Endothelial cell of umbilical vein (primary cell): ENCODE data around the gene CLDN5. TPM values are rescaled to one million over a fixed set of nuclear protein-coding genes. Genes with fewer than 3 reads are reported as not detected.

ENCODE experiments used
- BruUV-seq: library from RNA; stranded (reverse); fragments of 400-500 nt; replicated peaks from 2 replicates; lab custom pipeline; 2021; lab: Mats Ljungman, UMichigan
- CTCF ChIA-PET: fragments of 300-600, 350-600 bp; sonication (Branson Sonifier 250); formaldehyde crosslinking; loops from one replicate; lab custom pipeline; 2021; ENCODE audit warnings: antibody characterized with exemption, inconsistent platforms; lab: Charles Lee
- POLR2A ChIA-PET: fragments of 300-600, 350-600 bp; sonication (Branson Sonifier 250); formaldehyde crosslinking; loops from one replicate; lab custom pipeline; 2021; ENCODE audit warnings: antibody characterized with exemption, inconsistent platforms; lab: Charles Lee
- DNase-seq: peaks from one replicate; pipeline ENCODE4 v3.0.0-alpha.2; 2011; ENCODE audit warnings: low read depth, low spot score
- FAIRE-seq: peaks from 2 replicates; lab custom pipeline; 2011; peaks lifted over from hg19 to GRCh38; lab: Jason Lieb, UNC
- H2AFZ ChIP-seq: 2 replicates; pipeline ENCODE4 v1.6.0; 2012; ENCODE audit warnings: low read depth, low read length, control low read depth, inconsistent platforms
- H3K27ac ChIP-seq: 2 replicates; pipeline ENCODE4 v1.5.1; 2011; ENCODE audit warnings: low read depth, mild to moderate bottlenecking, control low read depth, low read length, moderate library complexity; ENCODE audit not compliant: insufficient read depth
- H3K27me3 ChIP-seq, 2 experiments: 2 replicates each; pipeline versions ENCODE4 v1.6.0 to v1.6.1; 2011; ENCODE audit warnings: low read length in 2 of 2, mixed read lengths in 1 of 2; ENCODE audit not compliant: control insufficient read depth in 2 of 2, insufficient read depth in 2 of 2
- H3K36me3 ChIP-seq, 2 experiments: 2 replicates in 1 of 2; 3 replicates in 1 of 2; pipeline ENCODE4 v1.5.1; 2011; ENCODE audit warnings: low read length in 2 of 2, mild to moderate bottlenecking in 1 of 2, moderate library complexity in 1 of 2; ENCODE audit not compliant: control insufficient read depth in 2 of 2, insufficient read depth in 2 of 2; ENCODE audit errors: extremely low read depth in 1 of 2
- H3K4me1 ChIP-seq: 3 replicates; pipeline ENCODE4 v1.5.1; 2011; ENCODE audit warnings: mild to moderate bottlenecking, low read length; ENCODE audit not compliant: control insufficient read depth, insufficient read depth; ENCODE audit errors: extremely low read depth
- H3K4me2 ChIP-seq: 2 replicates; pipeline ENCODE4 v1.6.1; 2011; ENCODE audit warnings: low read length, control low read depth, mixed read lengths; ENCODE audit not compliant: insufficient read depth
- H3K4me3 ChIP-seq, 3 experiments: fragments of 200-600 bp in 1 of 3; sonication (generic), shearing (Covaris generic) in 1 of 3; replicated peaks in 1 of 3; 2 replicates each; pipeline ENCODE4 v1.5.1; 2011 to 2016; ENCODE audit warnings: control low read depth in 3 of 3, low read length in 3 of 3, mild to moderate bottlenecking in 2 of 3, inconsistent platforms in 1 of 3, low read depth in 1 of 3, moderate library complexity in 1 of 3; ENCODE audit not compliant: insufficient read depth in 1 of 3
- H3K79me2 ChIP-seq: 2 replicates; pipeline ENCODE4 v1.6.0; 2012; ENCODE audit warnings: low read length, inconsistent platforms; ENCODE audit not compliant: control insufficient read depth, insufficient read depth
- H3K9ac ChIP-seq: replicated peaks from 2 replicates; pipeline ENCODE3; 2011; ENCODE audit warnings: low read length, control low read depth; ENCODE audit not compliant: insufficient read depth; ENCODE audit errors: extremely low read depth
- H3K9me1 ChIP-seq: replicated peaks from 3 replicates; pipeline ENCODE4 v1.6.0; 2011; ENCODE audit warnings: mild to moderate bottlenecking, low read length; ENCODE audit not compliant: control insufficient read depth, insufficient read depth; ENCODE audit errors: extremely low read depth
- H3K9me3 ChIP-seq: replicated peaks from 2 replicates; pipeline ENCODE4 v1.5.1; 2012; ENCODE audit warnings: low read length, inconsistent platforms; ENCODE audit not compliant: control insufficient read depth, insufficient read depth
- H4K20me1 ChIP-seq: replicated peaks from 2 replicates; pipeline ENCODE3; 2011; ENCODE audit warnings: mild to moderate bottlenecking, low read length; ENCODE audit not compliant: control insufficient read depth, insufficient read depth; ENCODE audit errors: extremely low read depth
- CTCF ChIP-seq, 2 donors: IDR thresholded peaks; 1 replicate in 1 of 2; 2 replicates in 1 of 2; pipeline ENCODE4 v1.5.1; 2011; ENCODE audit warnings: low read length in 2 of 2, mild to moderate bottlenecking in 2 of 2, moderate library complexity in 2 of 2, control low read depth in 1 of 2, inconsistent platforms in 1 of 2, low read depth in 1 of 2; ENCODE audit not compliant: insufficient read depth in 1 of 2; ENCODE audit errors: extremely low read depth in 1 of 2
- EZH2 ChIP-seq: IDR thresholded peaks from 2 replicates; pipeline ENCODE4 v1.6.1; 2012; ENCODE audit warnings: borderline replicate concordance, low read depth, mild to moderate bottlenecking, moderate library complexity, low read length, inconsistent platforms; ENCODE audit not compliant: severe bottlenecking
- FOS ChIP-seq: IDR thresholded peaks from 2 replicates; pipeline ENCODE4 v1.6.1; 2011; ENCODE audit warnings: mild to moderate bottlenecking, low read length, moderate library complexity, borderline replicate concordance; ENCODE audit not compliant: insufficient read depth
- GATA2 ChIP-seq: IDR thresholded peaks from 2 replicates; pipeline ENCODE4 v1.7.0; 2011; ENCODE audit warnings: low read depth, mild to moderate bottlenecking, moderate library complexity, mixed read lengths, low read length; ENCODE audit not compliant: insufficient read length, insufficient read depth
- JUN ChIP-seq: IDR thresholded peaks from 2 replicates; pipeline ENCODE4 v1.6.1; 2011; ENCODE audit warnings: borderline replicate concordance, low read depth; ENCODE audit not compliant: insufficient read length, insufficient read depth
- MAX ChIP-seq: IDR thresholded peaks from 2 replicates; pipeline ENCODE4 v1.6.1; 2011; ENCODE audit not compliant: insufficient read depth, insufficient read length
- MYC ChIP-seq: IDR thresholded peaks from one replicate; pipeline ENCODE4 v1.6.1; 2011; ENCODE audit warnings: mild to moderate bottlenecking, low read depth, low read length
- POLR2A ChIP-seq: IDR thresholded peaks from 2 replicates; pipeline ENCODE4 v1.6.1; 2012; ENCODE audit warnings: low read depth, mild to moderate bottlenecking, control low read depth, low read length
- POLR2AphosphoS5 ChIP-seq: IDR thresholded peaks from 2 replicates; pipeline ENCODE4 v1.6.1; 2012; ENCODE audit warnings: low read depth, mild to moderate bottlenecking, control low read depth, low read length, moderate library complexity; ENCODE audit not compliant: insufficient read depth
- dilution Hi-C: fragments of 300-500 bp; cut with MboI; formaldehyde crosslinking; loops from one replicate; pipeline ENCODE4 v1.15.0; 2019; ENCODE audit warnings: low sequenced_read_pairs; ENCODE audit not compliant: extremely low pct_ligation_motif_present
- intact Hi-C: fragments of 100-400 bp; cut with micrococcal nuclease; formaldehyde crosslinking; loops from one replicate; pipeline ENCODE4 v1.10.0; 2022
- polyA plus RNA-seq, 4 experiments: library from polyadenylated mRNA; depleted of rRNA in 3 of 4; stranded (reverse) in 3 of 4; unstranded in 1 of 4; fragments of >200 nt; gene quantifications; 2 replicates each; pipeline versions ENCODE4 v1.2.1 to v1.2.3, GENCODE V29; 2011 to 2012; ENCODE audit warnings: missing spikeins in 1 of 4
- total RNA-seq: library from RNA; stranded (reverse); gene quantifications from 2 replicates; pipeline ENCODE4 v1.2.3, GENCODE V29; 2021

CLDN5 gene
- total and polyA plus RNA-seq, 2 donors (not counting 3 experiments of a cell fraction or from before 2014, with no cell fraction given), result 198 to 252 TPM

GRCh38 chr22:19497245-19497644 lies 27.0 kb downstream of the CLDN5 start:
- intact Hi-C loops, result no loop called here
- Histone ChIP-seq H3K27ac (no peak overlapping the region), H4K20me1 (no peaks in the 10 kb centered on the region), H3K79me2 (no peaks in the 10 kb centered on the region), H3K4me2 (no peak overlapping the region), H3K27me3 (no peaks in the 10 kb centered on the region), H3K36me3 (peaks cover 0 to 6% of the 10 kb centered on the region in 2 experiments), H2AFZ (no peak overlapping the region), H3K4me1 (no peaks in the 10 kb centered on the region), H3K9me3 (no peaks in the 10 kb centered on the region), H3K9ac (no peak overlapping the region), H3K4me3 (no peak overlapping the region), H3K9me1 (no peaks in the 10 kb centered on the region)
- no TSS peak for BruUV-seq
- ChIA-PET CTCF (interaction anchor here (0.6 to 6.6 kb wide), 13 partner anchors 8 to 132 kb away, joined by 3 to 358 read pairs (median 3); no protein-coding TSS in a partner anchor), POLR2A (no interaction called here)
- dilution Hi-C loops, result no loop called here
- peak; percentile 86 for DNase-seq
- peak; percentile 81 for FAIRE-seq
- TF ChIP-seq MYC, result no peak
- no peak for TF ChIP-seq JUN
- TF ChIP-seq FOS, result no peak
- TF ChIP-seq POLR2AphosphoS5, result no peak
- TF ChIP-seq GATA2, result no peak
- TF ChIP-seq POLR2A, result no peak
- no peak for TF ChIP-seq EZH2
- TF ChIP-seq CTCF (IDR thresholded peaks at IDR 0.05; ENCODE audit: extremely low read depth in 1 of 2, insufficient read depth in 1 of 2, low read depth in 1 of 2, low read length in 2 of 2), result no peak
- no peak for TF ChIP-seq MAX
